ENCODE measurements around the gene UCHL5.
"Not testable (repeated sequence)": the region's sequence is repeated elsewhere in the genome, so short reads cannot be mapped to it uniquely, and the experiment has no call there.

The UCHL5 gene

DNA sequence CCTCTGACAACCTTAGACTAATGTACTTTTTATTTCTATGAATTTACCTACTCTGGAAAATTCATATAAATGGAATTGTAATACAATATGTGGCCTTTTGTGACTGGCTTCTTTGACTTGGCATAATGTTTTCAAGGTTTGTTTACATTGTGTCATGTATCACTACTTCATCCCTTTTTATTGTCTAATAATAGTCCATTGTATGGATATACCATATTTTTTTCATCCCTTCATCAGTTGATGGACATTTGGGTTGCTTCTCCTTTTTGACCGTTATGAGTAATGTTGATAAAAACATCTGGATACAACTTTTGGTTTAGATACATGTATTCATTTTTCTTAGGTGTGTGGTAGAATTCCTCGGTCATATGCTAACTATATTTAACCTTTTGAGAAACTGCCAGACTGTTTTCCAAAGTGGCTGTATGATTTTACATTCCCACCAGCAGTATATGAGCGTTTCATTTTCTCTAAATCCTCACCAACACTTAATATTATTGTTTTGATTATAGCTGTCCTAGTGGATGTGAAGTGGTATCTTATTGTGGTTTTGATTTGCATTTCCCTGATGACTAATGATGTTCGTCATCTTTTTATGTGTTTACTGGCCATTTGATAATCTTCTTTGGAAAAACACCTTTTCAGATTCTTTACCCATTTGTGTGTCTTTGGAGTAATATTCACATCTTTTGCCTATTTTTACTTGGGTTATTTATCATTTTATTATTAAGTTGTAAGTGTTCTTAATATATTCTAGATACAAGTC is 3.7 kb upstream of the UCHL5 start:
- no peak for FAIRE-seq

GRCh38 chr1:193060938-193061337 is 1.8 kb upstream of the UCHL5 start:
- FAIRE-seq: no peak

DNA sequence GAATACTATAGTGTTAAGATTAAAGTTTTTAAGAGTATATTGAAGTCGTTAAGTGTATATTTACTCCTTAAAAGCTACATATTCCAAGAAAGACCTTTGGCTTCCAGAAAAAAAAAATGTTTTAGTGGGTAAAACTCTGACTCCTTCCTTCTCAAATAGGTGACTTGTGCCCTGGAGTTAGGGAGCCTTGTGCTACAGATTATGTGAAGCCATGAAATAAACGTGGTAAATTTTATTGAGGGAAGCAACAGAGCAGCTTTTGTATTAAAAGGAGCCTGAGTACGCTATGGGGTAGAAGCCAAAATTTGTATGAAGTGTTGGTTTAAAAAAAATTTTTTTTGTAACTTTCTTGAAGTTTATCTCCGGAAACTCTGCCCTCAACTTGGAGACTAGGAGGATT is 1.2 kb upstream of the UCHL5 start:
- FAIRE-seq: no peak

GRCh38 chr1:193060115-193060403 is 899 bp upstream of the UCHL5 start:
- FAIRE-seq: no peak

GRCh38 chr1:193058529-193059281 is 455 bp downstream of the UCHL5 start:
- no peak for FAIRE-seq

DNA sequence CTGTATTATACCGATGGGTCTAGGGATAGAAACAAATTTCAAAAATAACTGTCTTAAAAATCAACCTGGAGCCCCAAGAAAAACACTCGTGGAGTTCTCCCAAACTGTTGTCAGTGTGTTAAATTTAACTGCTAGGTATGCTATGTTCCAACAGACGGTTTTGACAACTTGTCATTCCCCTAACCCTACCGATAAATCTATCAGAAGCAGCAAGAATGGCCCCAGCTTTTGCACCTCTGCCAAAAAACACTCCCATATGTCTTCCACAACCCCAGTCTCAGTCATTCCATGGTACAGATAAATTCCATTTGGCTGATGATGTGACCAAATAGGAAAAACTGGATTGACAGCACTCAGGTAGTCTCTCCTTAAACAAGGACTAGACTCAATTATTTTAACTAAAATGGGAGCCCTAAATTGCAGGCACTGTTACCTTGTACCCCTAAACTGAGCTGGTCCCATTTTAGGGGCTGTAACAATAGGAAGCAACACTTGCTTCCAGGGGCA is 4.9 kb downstream of the UCHL5 start:
- FAIRE-seq: no peak

DNA sequence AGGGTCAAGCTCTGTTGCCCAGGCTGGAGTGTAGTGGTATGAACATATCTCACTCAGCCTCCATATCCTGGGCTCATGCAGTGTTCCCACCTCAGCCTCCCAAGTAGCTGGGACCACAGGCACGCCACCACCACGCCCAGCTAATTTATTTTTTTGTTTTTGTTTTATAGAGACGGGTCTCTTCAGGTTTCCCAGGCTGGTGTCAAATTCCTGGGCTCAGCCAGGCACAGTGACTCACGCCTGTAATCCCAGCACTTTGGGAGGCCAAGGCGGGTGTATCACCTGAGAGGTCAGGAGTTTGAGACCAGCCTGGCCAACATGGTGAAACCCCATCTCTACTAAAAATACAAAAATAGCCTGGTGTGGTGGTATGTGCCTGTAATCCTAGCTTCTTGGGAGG is 10.2 kb downstream of the UCHL5 start:
- not testable (repeated sequence) for FAIRE-seq

- FAIRE-seq: no peak
Observed at GRCh38 chr1:193042766-193043691, 16.1 kb downstream of the UCHL5 start.

DNA sequence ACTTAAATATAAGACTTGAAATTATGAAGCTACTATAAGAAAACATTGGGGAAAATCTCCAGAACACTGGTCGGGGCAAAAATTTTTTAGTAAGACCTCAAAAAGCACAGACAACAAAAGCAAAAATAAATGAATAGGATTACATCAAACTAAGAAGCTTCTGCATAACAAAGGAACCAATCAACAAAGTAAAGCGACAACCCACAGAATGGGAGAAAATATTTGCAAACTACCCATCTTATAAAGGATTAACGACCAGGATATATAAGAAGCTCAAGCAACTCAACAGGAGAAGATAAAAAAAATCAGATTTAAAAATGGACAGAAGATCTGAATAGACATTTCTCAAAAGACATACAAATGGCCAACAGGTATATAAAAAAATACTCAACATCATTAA is 19.1 kb downstream of the UCHL5 start:
- FAIRE-seq: no peak

- peak; percentile 26 for FAIRE-seq
Observed at GRCh38 chr1:193036337-193037047, 22.7 kb downstream of the UCHL5 start.

DNA sequence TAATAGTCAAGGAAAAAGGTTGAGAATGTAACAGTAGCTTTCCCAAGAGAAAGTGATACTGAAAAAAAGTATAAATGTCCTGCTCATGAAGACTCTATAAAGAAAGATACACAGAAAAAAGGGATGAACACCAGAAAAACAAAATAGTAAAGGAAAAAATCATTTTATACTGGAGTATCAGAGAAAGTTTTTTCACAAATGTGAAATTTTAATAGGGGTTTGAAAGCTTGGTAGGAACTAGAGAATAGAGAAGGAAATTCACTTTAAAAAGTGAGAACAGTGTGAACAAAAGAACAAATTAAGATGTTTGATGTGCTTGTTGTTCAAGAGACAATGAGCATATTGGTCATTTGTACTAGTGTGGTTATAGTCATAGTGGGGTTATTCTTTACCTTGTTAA is 25.6 kb downstream of the UCHL5 start:
- FAIRE-seq: no peak

- FAIRE-seq: not testable (repeated sequence)
Observed at GRCh38 chr1:193032643-193033427, 26.3 kb downstream of the UCHL5 start.

GRCh38 chr1:193031431-193031830 is 27.7 kb downstream of the UCHL5 start:
- peak; percentile 78 for FAIRE-seq

DNA sequence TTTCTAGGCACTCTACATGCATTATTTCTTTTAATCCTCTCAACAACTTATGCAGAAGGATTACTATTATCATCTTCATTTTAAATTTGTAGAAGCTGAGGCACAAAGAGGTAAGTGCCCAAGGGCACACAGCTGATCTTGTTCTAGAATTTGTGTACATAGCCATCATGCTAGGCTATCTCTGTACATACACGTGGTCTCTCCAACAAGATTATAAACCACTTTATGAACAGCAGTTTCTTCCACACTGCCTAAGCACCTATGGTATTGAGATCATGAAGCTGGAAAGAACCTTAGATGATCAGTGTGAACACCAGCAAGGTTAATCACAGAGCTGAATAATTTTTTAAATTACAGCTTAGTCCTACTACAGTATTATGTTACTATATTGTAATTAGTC is 28.9 kb downstream of the UCHL5 start:
- no peak for FAIRE-seq

- no peak for FAIRE-seq
Observed at GRCh38 chr1:193025218-193025617, 33.9 kb downstream of the UCHL5 start.

GRCh38 chr1:193019442-193020026 is 39.6 kb downstream of the UCHL5 start:
- peak; percentile 91 for FAIRE-seq

DNA sequence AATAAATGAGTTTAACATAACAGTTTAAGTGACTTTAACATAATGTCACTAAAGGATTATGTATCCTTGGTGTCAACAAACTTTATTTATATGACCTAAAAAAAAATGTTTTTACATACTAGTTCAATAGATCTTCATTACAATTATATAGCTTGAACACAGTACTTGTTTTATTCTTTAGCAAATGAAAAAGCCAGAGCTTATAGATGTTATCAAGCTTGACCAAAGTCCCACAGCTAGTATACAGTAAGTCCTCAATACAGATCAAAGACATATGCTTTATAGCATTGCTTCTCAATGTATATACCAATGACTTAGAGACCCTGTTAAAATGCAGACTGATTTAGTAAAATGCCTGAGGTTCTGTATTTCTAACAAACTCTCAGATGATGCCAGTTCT is 42.4 kb downstream of the UCHL5 start:
- no peak for FAIRE-seq

GRCh38 chr1:193014400-193014799 is 44.8 kb downstream of the UCHL5 start:
- no peak for FAIRE-seq

DNA sequence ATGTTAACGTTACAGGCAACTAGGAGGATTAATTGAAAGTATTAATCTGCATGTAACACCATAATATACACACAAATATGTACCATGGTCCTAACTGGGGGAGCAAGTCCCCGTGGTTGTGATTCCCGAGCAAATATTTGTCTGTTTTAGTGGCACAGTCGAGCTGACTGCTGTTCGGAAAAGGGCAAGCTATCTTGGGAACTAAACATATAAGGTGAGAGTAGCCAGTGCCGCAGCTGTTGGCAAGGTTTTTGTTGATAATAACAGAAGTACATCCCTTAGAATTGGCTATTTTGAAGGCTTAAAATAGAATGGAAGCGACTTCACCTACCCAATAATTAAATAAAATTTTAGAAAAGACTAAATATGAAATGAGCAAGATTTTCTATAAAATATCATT is 45.5 kb downstream of the UCHL5 start:
- no peak for FAIRE-seq

- FAIRE-seq: no peak
Observed at GRCh38 chr1:193013005-193013404, 46.2 kb downstream of the UCHL5 start.

- no peak for FAIRE-seq
Observed at GRCh38 chr1:193011406-193011805, 47.8 kb downstream of the UCHL5 start.
